LNCaP clone FGC (cell line): ENCODE measurements around the gene KRTAP12-1.

Experiments
- DNase-seq: peaks from one replicate; pipeline ENCODE4 v3.0.0-alpha.2; 2011; ENCODE audit warnings: low read depth
- H3K4me3 ChIP-seq: 2 replicates; pipeline ENCODE4 v1.5.1; 2011; ENCODE audit warnings: mild to moderate bottlenecking, low read depth, low read length, control low read depth
- TF ChIP-seq, protein P1 (sequence below): IDR thresholded peaks from 2 replicates; pipeline ENCODE4 v1.5.1; 2012; ENCODE audit warnings: mild to moderate bottlenecking; ENCODE audit not compliant: control insufficient read depth, insufficient read depth; ENCODE audit errors: extremely low read depth

The KRTAP12-1 gene

DNA sequence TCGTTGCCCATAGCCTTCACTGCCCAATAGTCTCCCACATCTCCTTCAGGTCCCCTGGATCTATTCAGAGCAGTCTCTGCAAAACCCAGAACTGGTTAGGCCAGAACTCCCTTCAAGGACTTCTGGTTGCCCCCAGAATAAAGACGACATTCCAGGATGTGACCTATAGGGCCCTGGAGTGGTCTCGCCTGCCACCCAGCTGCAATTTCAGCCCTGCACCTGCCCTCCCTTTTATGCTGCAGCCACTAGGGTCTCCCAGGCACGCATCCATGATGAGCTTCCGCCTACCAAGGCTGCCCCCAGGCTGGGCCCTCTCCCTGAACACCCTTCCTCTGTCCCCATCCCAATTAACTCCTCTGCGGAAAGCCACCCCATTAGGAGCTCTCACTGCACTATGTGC is 36.6 kb upstream of the KRTAP12-1 start:
- TF ChIP-seq, protein P1, sequence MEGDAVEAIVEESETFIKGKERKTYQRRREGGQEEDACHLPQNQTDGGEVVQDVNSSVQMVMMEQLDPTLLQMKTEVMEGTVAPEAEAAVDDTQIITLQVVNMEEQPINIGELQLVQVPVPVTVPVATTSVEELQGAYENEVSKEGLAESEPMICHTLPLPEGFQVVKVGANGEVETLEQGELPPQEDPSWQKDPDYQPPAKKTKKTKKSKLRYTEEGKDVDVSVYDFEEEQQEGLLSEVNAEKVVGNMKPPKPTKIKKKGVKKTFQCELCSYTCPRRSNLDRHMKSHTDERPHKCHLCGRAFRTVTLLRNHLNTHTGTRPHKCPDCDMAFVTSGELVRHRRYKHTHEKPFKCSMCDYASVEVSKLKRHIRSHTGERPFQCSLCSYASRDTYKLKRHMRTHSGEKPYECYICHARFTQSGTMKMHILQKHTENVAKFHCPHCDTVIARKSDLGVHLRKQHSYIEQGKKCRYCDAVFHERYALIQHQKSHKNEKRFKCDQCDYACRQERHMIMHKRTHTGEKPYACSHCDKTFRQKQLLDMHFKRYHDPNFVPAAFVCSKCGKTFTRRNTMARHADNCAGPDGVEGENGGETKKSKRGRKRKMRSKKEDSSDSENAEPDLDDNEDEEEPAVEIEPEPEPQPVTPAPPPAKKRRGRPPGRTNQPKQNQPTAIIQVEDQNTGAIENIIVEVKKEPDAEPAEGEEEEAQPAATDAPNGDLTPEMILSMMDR: no peak
- no peak overlapping the region for H3K4me3 ChIP-seq
- no peak for DNase-seq

DNA sequence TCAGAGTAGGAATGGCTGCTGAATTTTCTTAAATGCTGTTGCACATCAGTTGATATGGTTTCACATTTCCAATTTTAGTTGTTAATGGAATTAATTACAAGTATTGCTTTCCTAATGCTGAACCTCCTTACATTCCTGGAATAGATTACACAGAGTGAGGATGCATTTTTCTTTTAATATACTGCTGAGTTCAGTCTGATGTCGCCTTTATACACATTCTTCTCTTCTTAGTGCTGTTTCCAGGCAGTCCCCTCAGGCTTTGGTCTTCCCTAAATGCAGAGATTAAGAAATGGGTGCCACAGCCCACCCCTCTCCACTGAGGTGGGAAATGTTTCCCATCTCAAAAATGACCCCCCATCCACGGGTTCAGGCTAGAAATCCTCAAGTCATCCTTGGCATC is 36.1 kb upstream of the KRTAP12-1 start:
- no peak for DNase-seq
- H3K4me3 ChIP-seq: no peak overlapping the region
- TF ChIP-seq, protein P1: no peak

DNA sequence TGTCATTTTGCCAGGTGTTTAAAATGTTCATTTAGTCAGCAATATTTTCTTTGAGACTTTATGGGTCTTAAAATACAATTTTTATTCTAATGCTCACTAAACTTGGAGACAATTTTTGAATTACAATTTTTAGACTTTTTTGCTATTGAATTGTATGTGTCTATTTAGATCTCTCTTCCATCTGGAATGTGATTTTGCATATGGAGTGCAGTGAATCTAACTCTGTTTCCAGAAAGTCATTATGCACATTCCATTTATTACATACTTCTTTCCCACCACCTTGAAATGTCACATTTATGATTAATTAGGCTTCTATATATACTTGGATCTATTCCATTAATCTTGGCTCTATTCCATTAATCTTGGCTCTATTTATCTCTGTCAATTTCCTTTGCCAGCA is 35.0 kb upstream of the KRTAP12-1 start:
- no peak for DNase-seq
- TF ChIP-seq, protein P1: no peak
- H3K4me3 ChIP-seq: no peak overlapping the region

DNA sequence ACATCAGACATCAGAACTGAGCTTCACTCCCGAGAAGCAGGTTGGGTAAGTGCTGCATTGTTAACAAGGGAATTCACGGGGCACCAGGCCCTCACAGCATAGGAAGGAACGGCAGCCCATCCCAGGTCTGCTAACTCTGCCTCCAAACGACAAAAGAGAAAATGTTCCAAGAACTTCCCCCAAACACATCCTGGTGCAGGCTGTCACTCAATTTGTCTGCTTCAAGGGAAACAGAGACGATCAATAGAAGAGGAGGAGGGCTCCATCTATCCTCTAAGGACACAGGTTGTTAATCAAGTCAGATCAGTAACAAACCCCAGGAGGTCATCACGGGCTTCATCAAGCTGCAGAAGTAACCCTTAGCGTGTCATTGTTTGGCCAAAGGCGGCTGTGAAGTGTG is 32.9 kb upstream of the KRTAP12-1 start:
- TF ChIP-seq, protein P1: no peak
- no peak overlapping the region for H3K4me3 ChIP-seq
- DNase-seq: no peak

DNA sequence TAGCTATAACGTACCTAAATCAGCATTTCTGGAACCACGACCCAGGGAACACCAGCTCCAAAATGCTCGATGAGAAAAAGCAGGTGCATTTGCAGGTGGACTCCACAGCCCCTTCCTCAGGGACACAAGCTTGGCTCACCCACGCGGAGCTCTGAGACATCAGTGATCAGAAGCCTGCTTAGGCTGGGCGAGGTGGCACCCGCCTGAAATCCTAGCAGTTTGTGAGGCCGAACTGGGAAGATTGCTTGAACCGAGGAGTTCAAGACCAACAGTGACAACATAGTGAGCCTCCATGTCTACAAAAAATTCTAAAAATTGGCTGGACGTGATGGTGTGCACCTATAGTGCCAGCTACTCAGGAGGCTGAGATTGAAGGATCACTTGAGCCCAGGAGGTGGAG is 31.9 kb upstream of the KRTAP12-1 start:
- no peak overlapping the region for H3K4me3 ChIP-seq
- no peak for DNase-seq
- TF ChIP-seq, protein P1: no peak

DNA sequence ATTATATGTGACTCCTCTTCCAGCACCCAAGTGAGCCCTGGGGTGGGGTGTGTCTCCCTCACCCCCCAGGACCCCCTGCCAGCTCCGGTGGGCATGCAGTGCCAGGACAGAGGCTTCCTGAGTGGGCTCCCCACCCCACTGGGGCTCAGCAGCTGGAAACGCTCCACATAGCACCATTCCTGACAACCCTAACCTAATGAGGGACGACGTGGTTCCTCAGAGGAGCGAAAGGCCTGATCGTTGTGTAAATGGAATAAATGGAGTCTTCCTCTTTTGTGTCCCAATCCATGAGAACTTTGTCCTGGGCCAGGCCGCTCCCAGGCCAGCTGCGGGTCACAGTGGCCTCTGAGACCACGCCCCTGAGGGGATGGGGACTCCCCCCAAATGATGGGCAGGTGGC is 31.2 kb upstream of the KRTAP12-1 start:
- H3K4me3 ChIP-seq: no peak overlapping the region
- TF ChIP-seq, protein P1: no peak
- no peak for DNase-seq

DNA sequence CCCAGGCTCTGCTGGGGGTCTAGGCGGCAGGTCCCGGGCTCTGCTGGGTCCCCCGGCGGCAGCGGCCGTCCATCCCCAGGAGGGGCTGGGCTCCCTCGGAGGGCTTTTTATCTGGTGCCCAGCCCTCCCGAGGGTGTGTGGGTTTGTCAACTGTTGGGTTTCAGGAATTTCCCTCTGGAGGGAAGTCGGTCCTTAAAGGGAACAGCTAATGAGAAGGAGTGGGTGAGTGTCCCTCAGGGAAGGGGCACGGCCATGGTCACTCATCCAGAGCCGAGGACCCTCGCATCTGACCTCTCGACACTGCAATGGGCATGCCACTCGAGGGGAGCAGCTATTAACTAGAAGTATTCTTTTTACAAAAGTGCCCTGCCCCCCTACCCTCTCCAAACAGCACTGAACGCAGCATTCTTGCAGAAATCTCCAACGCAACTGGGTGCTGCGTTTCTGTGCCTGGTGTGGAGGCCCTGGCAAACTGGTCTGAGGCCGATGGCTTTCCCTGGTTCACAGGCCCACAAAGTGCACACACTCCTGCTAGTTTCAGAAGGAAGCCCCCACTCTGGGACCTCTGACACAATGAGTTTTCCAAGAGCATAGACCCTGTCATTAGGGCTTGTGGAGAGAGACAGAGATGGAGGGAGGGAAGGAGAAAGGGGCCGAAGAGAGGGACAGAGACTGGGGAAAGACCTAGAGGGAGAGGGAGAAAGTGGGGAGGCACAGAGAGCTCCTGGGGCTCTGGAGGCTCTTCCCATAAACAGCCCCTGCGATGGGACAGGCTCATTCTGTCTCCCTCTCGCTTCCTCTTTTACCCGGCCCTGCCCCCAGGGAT is 30.5 kb upstream of the KRTAP12-1 start:
- no peak overlapping the region for H3K4me3 ChIP-seq
- TF ChIP-seq, protein P1: no peak
- DNase-seq: no peak
